ENCODE data around the gene PRKCZ.

GRCh38 chr1:2125350-2126211, 75.4 kb downstream of the PRKCZ start:
- TF ChIP-seq ZNF274 (IDR thresholded peaks at IDR 0.05; ENCODE audit: low read depth, low read length) (no peak), YY1 (IDR thresholded peaks at IDR 0.05; ENCODE audit: insufficient read depth, insufficient read length) (no peak), SUZ12 (IDR thresholded peaks at IDR 0.05; ENCODE audit: extremely low read depth, insufficient read depth, insufficient read length) (no peak)

Data from NT2/D1 (cell line).